HAP-1 (cell line): ENCODE results near the gene RPL28.

ENCODE experiments used
- DNase-seq, 2 experiments: peaks; one replicate each; pipeline ENCODE4 v3.0.0-alpha.2; 2016 to 2020; ENCODE audit warnings: low spot score in 2 of 2
- H3K27me3 ChIP-seq: fragments of 250-450 bp; sonication (Bioruptor Pico); 2 replicates; pipeline ENCODE4 v1.5.1; 2020; ENCODE audit warnings: low read depth, mild to moderate bottlenecking, moderate library complexity
- H3K36me3 ChIP-seq: fragments of 250-450 bp; sonication (Bioruptor Pico); replicated peaks from 2 replicates; pipeline ENCODE4 v1.5.1; 2020; ENCODE audit warnings: mild to moderate bottlenecking
- H3K4me1 ChIP-seq: fragments of 250-450 bp; sonication (Bioruptor Pico); 2 replicates; pipeline ENCODE4 v1.5.1; 2020; ENCODE audit warnings: mild to moderate bottlenecking
- H3K4me3 ChIP-seq: fragments of 250-450 bp; sonication (Bioruptor Pico); 2 replicates; pipeline ENCODE4 v1.5.1; 2020; ENCODE audit warnings: mild to moderate bottlenecking, moderate library complexity
- H3K9me3 ChIP-seq: fragments of 250-450 bp; sonication (Bioruptor Pico); 2 replicates; pipeline ENCODE4 v1.5.1; 2020; ENCODE audit warnings: mild to moderate bottlenecking, moderate library complexity
- in situ Hi-C: fragments of 300-500 bp; cut with MboI; formaldehyde crosslinking; loops from 3 replicates; pipeline ENCODE4 v1.14.3; 2020; ENCODE audit warnings: low sequenced_read_pairs, inconsistent platforms, mixed read lengths

The RPL28 gene

DNA sequence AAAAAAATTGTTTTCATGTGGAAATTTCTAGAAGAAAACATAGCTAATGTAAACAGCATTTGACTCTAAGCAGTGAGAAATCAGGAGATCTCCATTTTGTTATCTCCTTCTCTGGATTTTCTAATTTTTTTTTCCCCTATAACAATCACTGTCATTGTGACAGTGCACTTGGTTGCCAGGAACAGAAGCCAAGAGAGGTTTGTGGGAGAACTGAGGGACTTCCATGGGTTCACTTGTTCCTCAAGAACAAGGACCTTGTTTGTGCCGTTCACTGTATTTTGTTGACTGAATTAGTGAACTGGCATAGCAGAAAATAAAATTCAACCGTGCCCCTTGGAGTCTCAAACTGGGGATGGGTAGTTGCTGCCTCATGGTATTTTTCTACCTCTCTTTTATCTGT, 40.3 kb downstream of the RPL28 start:
- Histone ChIP-seq H3K4me1 (no peaks in the 10 kb centered on the region), H3K9me3 (no peaks in the 10 kb centered on the region), H3K27me3 (no peaks in the 10 kb centered on the region; the same call in 1 of the 2 replicates), H3K36me3 (no peaks in the 10 kb centered on the region), H3K4me3 (no peak overlapping the region)
- DNase-seq, result no peak
- in situ Hi-C loops, result no loop called here

DNA sequence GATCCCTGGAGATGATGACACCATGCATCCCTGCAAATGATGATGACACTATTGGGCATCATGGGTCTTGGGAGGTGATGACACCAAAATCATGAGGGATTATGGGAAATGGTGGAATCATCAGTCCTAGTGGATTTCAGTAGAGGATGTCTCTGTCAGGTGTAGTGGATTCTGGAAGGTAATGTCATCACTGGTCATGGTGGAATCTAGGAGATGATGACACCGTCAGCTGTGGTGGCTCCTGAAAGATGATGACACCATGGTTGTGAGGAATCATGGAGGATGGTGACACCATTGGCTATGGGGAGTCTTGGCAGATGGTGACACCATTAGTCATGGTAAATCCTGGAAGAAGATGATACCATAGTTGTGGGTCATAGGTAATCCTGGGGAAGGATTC, 45.5 kb downstream of the RPL28 start:
- no peaks in the 10 kb centered on the region for H3K9me3 ChIP-seq
- H3K27me3 ChIP-seq, result no peaks in the 10 kb centered on the region
- H3K4me1 ChIP-seq, result no peaks in the 10 kb centered on the region
- in situ Hi-C loops, result no loop called here
- no peaks in the 10 kb centered on the region for H3K36me3 ChIP-seq
- H3K4me3 ChIP-seq, result no peak overlapping the region
- no peak for DNase-seq

DNA sequence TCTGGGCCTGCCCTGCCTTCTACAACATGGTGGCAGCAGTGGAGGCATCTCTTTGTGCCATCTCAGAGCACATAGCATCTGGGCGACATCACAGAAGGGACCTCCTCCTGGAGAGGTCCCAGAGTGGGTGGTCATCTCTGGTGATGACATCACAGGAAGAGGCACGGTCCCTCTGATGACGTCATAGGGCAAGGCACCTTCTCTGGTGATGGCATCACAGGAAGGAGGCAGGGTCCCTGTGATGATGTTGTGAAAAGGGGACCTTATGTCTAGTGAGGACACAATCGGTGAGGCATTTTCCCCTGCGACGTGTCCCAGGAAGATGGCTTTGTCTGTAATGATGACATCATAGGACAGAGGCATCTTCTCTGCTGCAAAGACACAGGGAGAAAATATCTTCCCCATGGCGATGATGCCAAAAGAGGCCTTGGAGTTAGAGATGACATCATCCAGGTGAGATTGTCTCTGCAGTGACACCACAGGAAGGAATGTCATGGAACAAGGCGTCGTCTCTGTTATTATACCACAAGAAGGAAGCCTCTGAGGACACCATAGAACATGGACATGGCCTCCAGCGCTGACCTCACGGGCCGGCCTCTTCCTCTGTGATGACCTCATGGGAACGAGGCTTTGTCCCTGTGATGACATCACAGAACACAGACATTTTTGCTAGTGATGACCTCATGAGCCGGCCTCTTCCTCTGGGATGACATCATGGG, 46.7 kb downstream of the RPL28 start:
- Histone ChIP-seq H3K27me3 (no peaks in the 10 kb centered on the region), H3K4me3 (no peak overlapping the region), H3K9me3 (no peaks in the 10 kb centered on the region), H3K4me1 (no peaks in the 10 kb centered on the region), H3K36me3 (no peaks in the 10 kb centered on the region)
- no peak for DNase-seq
- in situ Hi-C loops, result no loop called here

DNA sequence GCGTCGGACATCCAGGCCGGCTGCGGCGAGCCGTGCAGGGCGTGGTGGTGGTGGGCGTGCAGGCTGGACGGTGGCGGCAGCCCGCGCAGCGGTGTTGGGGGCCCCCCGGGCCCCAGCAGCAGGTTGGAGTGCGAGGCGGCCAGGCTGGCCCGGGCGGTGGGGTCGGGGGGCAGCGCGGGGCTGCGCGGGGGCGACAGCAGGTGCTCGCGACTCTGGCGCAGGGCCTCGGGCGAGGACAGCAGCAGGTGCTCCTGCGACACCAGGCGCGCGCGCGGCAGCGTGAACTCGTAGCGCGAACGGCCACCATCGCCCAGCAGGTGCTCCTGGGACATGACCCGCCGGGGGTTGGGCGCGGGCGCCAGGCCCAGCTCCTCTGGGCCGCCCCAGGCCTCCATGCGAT, 47.6 kb downstream of the RPL28 start:
- no peaks in the 10 kb centered on the region for H3K9me3 ChIP-seq
- H3K4me3 ChIP-seq, result no peak overlapping the region
- no peak for DNase-seq
- in situ Hi-C loops, result no loop called here
- no peaks in the 10 kb centered on the region for H3K4me1 ChIP-seq
- H3K27me3 ChIP-seq, result no peaks in the 10 kb centered on the region
- H3K36me3 ChIP-seq, result no peaks in the 10 kb centered on the region

DNA sequence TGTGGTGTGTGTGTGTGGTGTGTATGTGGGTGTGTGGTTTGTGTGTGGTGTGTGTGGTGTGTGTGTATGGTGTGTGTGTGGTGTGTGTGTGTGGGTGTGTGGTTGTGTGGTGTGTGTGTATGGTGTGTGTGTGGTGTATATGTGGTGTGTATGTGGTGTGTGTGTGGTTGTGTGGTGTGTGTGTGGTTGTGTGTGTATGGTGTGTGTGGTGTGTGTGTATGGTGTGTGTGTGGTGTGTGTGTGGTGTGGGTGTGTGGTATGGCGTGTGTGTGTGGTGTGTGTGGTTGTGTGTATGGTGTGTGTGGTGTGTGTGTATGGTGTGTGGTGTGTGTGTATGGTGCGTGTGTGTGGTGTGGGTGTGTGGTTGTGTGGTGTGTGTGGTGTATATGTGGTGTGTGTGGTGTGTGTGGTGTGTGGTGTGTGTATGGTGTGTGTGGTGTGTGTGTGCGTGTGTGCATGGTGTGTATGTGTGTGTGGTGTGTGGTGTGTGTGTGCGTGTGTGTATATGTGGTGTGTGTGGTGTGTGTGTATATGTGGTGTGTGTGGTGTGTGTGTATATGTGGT, 48.7 kb downstream of the RPL28 start:
- H3K36me3 ChIP-seq, result no peaks in the 10 kb centered on the region
- no peaks in the 10 kb centered on the region for H3K9me3 ChIP-seq
- H3K4me1 ChIP-seq, result no peaks in the 10 kb centered on the region
- no peak overlapping the region for H3K4me3 ChIP-seq
- in situ Hi-C loops, result no loop called here
- no peak for DNase-seq
- H3K27me3 ChIP-seq, result no peaks in the 10 kb centered on the region

DNA sequence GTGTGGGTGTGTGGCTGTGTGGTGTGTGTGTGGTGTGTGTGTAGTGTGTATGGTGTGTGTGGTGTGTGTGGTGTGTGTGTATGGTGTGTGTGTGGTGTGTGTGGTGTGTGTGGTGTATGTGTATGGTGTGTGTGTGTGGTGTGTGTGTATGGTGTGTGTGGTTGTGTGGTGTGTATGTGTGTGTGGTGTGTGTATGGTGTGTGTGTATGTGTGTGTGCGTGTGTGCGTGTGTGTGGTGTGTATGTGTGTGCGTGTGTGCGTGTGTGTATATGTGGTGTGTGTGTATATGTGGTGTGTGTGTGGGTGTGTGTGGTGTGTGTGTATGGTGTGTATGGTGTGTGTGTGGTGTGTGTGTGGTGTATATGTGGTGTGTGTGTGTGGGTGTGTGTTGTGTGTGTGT, 49.3 kb downstream of the RPL28 start:
- no peaks in the 10 kb centered on the region for H3K36me3 ChIP-seq
- H3K4me3 ChIP-seq, result no peak overlapping the region
- H3K4me1 ChIP-seq, result no peaks in the 10 kb centered on the region
- no peaks in the 10 kb centered on the region for H3K27me3 ChIP-seq
- H3K9me3 ChIP-seq, result no peaks in the 10 kb centered on the region
- in situ Hi-C loops, result no loop called here
- no peak for DNase-seq

DNA sequence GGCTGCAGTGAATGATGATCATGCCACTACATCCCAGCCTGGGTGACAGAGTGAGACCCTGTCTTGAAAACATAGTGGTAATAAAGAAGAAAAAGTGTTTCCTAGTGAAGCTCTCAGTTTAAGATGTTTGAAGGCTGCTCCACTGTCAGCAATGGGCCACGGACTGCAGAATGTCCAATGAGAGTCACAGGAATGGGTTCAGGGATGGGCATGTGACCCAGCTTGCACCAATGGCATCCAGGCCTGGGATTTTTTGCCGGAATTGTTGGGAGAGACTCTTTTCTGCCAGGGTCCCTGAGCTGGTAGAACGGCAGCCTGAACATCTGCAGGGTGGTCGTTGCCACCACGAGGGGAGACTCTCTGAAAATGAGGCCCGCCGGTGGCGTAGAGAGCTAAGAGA, 51.1 kb downstream of the RPL28 start:
- no peak for DNase-seq
- in situ Hi-C loops, result no loop called here
- Histone ChIP-seq H3K9me3 (no peaks in the 10 kb centered on the region), H3K4me3 (no peak overlapping the region), H3K27me3 (peaks cover 14% of the 10 kb centered on the region), H3K36me3 (no peaks in the 10 kb centered on the region), H3K4me1 (no peaks in the 10 kb centered on the region)

DNA sequence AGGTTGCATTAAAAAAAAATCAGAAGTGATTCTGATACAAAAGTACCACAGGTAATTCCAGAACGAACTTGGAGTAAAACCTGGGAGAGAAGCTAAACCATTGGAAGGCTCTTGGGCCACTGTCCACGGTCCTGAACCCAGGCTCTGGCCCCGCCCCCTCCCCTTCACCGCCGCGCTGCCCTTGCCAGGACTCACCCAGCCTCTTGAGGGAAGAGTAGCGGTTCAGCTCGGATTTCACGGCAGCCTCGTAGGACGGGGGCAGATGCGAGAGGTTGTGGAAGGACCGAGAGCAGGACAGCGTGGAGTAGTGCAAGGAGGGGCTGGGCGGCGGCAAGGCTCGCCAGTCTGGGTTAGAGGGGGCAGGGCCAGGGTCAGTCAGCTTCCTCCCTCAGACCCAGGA, 51.7 kb downstream of the RPL28 start:
- Histone ChIP-seq H3K4me1 (no peaks in the 10 kb centered on the region), H3K4me3 (no peak overlapping the region), H3K9me3 (no peaks in the 10 kb centered on the region), H3K27me3 (peaks cover 17% of the 10 kb centered on the region), H3K36me3 (no peaks in the 10 kb centered on the region)
- DNase-seq, result peak; percentile 51 to 84
- in situ Hi-C loops, result no loop called here

DNA sequence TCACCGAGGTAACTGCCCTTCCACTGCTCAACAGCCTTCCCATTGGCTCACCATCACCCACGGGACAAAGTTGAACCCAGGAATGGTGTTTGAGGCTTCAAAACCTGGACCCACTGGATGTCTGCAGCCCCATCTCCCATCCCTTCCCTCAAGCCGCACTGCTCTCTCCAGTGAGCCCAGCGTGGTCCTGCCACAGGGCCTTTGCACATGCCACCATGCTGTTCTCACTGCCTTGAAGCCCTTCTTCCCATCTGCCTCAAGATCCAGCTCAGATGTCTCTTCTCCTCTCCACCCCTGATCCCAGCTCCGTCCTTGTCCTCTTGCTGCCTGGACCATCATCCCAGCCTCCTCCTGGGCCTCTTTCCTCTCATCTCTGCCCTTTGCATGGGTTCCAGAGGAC, 53.3 kb downstream of the RPL28 start:
- no peaks in the 10 kb centered on the region for H3K9me3 ChIP-seq
- H3K4me3 ChIP-seq, result no peak overlapping the region
- in situ Hi-C loops, result no loop called here
- H3K27me3 ChIP-seq, result peaks cover 27% of the 10 kb centered on the region
- H3K36me3 ChIP-seq, result no peaks in the 10 kb centered on the region
- no peak for DNase-seq
- H3K4me1 ChIP-seq, result no peaks in the 10 kb centered on the region

DNA sequence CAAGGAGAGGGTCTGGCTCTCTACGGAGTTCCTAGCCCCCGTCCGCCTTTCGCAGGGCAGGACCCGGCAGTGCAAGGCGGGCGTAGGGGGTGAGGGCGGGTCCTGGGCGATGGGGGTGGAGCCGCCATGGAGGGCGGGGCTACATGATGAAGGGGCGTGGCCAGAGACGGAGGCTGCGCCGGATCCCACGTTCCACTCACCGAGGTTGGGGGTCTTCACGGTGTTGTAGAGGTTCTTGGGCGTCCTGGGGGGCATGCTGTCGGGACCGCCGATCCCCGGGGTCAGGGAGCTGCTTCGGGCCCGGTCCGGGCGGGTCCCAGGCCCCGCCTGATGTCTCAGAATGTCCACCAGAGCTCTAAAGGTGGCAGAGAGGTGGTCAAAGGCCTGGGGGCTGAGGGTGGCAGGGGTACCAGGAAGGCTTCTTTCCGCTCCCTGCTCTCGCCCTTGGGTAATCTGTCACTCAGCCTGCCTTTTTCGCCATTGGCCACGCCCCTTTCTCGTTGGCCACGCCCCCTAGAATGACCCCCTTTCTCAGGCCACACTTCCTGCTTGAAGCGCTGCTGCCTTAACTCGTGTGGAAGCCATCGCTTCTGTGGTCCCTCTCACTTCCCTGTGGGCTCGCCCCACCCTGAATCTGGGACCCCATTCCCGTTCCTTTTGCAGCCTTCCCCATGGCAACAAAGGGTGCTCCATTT, 54.8 kb downstream of the RPL28 start:
- Histone ChIP-seq H3K27me3 (peaks cover 40% of the 10 kb centered on the region), H3K9me3 (no peaks in the 10 kb centered on the region), H3K36me3 (no peaks in the 10 kb centered on the region), H3K4me1 (no peaks in the 10 kb centered on the region), H3K4me3 (no peak overlapping the region)
- DNase-seq, result peak in 1 of 2 experiments; percentile 63
- in situ Hi-C loops, result no loop called here

DNA sequence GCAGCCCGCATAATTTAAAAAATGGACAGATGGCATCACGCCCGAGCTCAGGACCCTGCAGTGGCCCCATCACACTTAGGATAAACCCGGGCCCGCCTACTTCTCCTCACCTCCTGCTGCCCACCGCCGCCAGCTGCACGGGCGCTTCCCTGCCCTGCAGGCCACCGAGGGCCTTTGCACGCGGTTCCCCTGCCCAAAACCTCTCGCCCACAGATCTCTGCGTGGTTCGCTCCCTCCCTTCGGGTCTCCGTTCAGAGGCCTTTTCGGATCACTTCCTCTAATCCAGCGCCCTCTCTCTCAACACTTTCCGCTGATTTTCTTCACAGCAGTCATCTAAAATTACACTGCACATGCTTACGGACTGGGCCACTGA, 55.6 kb downstream of the RPL28 start:
- in situ Hi-C loops, result no loop called here
- H3K36me3 ChIP-seq, result no peaks in the 10 kb centered on the region
- DNase-seq, result no peak
- no peaks in the 10 kb centered on the region for H3K4me1 ChIP-seq
- H3K27me3 ChIP-seq, result peaks cover 42% of the 10 kb centered on the region
- H3K4me3 ChIP-seq, result no peak overlapping the region
- H3K9me3 ChIP-seq, result no peaks in the 10 kb centered on the region

DNA sequence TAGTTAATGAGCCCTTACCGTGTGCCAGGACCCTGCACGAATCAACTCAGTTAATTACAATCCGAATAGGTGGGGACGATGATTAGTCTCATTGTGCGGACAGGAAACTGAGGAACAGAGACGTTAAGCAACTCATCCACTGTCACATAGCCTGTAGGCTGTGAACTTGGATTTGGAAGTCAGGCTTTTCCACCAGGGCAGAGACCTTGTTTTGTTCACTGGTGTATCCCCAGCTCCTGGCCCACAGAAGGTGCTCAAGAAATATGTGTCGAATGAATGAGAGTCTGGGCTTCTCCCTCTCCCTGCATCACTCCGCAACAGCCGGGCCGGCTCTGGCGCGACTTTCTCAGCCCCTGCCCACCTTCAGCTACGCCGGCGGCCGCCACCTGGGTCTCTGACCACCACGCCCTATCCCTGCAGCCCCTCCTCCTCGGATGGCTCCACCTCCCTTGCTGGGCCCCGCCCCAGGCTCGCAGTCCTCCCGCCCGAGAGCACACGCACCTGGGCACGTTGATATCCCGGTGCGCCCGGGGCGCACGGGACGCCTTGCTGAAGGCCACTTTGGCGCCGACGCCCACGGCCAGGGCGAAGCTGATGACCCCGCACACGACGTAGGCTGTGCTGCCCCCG, 56.1 kb downstream of the RPL28 start:
- H3K27me3 ChIP-seq, result peaks cover 45% of the 10 kb centered on the region
- H3K36me3 ChIP-seq, result no peaks in the 10 kb centered on the region
- H3K4me3 ChIP-seq, result no peak overlapping the region
- no peak for DNase-seq
- H3K9me3 ChIP-seq, result no peaks in the 10 kb centered on the region
- no peaks in the 10 kb centered on the region for H3K4me1 ChIP-seq
- in situ Hi-C loops, result no loop called here

DNA sequence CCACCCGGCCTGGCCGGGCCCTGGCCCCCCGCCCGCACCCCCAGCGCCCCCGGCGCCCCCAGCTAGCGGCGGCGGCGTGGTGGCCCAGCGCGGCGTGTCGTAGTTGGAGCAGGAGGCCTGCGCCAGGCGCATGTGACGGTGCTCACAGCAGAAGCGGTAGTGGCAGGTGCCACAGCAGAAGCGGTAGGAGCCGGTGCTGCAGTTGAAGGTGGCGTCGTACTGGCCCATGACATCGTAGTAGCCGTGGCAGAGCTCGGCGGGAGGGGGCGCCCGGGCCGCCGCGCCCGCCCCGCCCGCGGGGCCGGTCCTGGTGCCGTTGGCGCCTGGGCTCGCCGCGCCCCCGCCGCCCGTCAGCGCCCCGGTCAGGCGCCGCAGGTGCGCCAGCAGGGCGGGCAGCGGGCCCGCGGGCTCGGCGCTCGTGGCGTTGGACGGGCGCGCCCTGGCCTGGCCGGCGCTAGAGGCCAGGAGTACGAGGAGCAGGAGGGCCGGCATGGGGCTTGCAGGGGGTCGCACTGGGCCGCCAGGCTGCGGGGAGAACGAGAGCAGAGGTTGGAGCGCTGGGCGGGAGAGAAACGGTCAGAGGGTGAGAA, 56.7 kb downstream of the RPL28 start:
- no peak for DNase-seq
- Histone ChIP-seq H3K36me3 (no peaks in the 10 kb centered on the region), H3K27me3 (peaks cover 50% of the 10 kb centered on the region), H3K4me1 (no peaks in the 10 kb centered on the region), H3K4me3 (no peak overlapping the region), H3K9me3 (no peaks in the 10 kb centered on the region)
- in situ Hi-C loops, result no loop called here
